ENCODE results near the gene SPECC1.

DNA sequence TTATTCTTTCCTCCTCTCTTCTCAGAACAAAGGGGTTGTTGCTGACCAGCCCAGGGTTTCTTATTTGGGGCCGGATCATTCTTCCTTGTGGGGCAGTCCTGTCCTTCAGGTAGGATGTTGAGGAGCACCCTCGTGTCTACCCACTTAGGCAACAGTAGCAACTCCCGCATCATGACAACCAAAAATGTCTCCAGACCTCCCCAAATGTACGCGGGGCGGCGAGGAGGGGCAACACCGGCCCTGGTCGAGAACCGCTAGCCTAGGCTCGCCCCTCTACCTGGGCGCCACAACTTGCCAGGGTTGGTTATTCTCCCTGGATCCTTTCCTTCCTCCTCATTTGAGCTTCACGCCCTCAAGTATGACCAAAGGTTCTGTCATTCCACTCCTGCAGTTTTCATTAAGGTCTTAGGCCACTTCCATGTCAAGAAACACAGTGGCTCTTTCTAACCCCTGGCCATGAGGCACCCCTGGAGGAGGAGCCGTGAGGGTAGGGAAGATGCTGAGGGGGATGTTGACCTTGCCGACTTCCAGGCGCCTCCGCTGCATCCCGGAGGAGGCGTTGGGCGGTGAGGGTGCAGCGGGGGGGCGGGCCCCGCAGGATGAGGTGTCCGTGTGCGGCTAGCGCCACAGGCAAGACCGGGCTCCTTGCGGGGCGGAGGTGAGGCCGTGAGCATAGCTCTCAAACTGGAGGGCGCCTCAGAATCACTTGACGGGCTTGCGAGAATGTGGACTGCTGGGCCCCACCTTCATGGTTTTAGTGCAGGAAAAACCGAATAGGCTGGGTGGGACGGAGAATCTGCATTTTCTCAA lies 712 bp upstream of the SPECC1 start:
- TF ChIP-seq CTCF (IDR thresholded peaks at IDR 0.05; ENCODE audit: low read depth, low read length), result no peak
- TF ChIP-seq POLR2A (IDR thresholded peaks at IDR 0.05; ENCODE audit: extremely low read depth, insufficient read length), result no peak

Data from NB4 (cell line).